ENCODE results near the gene VPS50. TPM values are rescaled to one million over a fixed set of nuclear protein-coding genes. Genes with fewer than 3 reads are reported as not detected.

The VPS50 gene
- total RNA-seq, 1 experiment from 2014 or later: 9.2 TPM

GRCh38 chr7:93316730-93317129 is 84.6 kb downstream of the VPS50 start:
- POLR2A ChIA-PET: no interaction called here
- TF ChIP-seq, protein P1, sequence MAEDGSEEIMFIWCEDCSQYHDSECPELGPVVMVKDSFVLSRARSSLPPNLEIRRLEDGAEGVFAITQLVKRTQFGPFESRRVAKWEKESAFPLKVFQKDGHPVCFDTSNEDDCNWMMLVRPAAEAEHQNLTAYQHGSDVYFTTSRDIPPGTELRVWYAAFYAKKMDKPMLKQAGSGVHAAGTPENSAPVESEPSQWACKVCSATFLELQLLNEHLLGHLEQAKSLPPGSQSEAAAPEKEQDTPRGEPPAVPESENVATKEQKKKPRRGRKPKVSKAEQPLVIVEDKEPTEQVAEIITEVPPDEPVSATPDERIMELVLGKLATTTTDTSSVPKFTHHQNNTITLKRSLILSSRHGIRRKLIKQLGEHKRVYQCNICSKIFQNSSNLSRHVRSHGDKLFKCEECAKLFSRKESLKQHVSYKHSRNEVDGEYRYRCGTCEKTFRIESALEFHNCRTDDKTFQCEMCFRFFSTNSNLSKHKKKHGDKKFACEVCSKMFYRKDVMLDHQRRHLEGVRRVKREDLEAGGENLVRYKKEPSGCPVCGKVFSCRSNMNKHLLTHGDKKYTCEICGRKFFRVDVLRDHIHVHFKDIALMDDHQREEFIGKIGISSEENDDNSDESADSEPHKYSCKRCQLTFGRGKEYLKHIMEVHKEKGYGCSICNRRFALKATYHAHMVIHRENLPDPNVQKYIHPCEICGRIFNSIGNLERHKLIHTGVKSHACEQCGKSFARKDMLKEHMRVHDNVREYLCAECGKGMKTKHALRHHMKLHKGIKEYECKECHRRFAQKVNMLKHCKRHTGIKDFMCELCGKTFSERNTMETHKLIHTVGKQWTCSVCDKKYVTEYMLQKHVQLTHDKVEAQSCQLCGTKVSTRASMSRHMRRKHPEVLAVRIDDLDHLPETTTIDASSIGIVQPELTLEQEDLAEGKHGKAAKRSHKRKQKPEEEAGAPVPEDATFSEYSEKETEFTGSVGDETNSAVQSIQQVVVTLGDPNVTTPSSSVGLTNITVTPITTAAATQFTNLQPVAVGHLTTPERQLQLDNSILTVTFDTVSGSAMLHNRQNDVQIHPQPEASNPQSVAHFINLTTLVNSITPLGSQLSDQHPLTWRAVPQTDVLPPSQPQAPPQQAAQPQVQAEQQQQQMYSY (CRISPR knock-in tag; IDR thresholded peaks at IDR 0.05): no peak
- TF ChIP-seq ZNF423 (CRISPR knock-in tag; IDR thresholded peaks at IDR 0.05) (no peak), E2F1 (CRISPR knock-in tag; IDR thresholded peaks at IDR 0.05) (no peak), ZNF317 (CRISPR knock-in tag; IDR thresholded peaks at IDR 0.05; ENCODE audit: borderline replicate concordance, low read depth) (no peak), ZNF671 (CRISPR knock-in tag; IDR thresholded peaks at IDR 0.05) (no peak), SMAD3 (CRISPR knock-in tag; IDR thresholded peaks at IDR 0.05; ENCODE audit: borderline replicate concordance) (no peak), ZSCAN18 (CRISPR knock-in tag; IDR thresholded peaks at IDR 0.05) (no peak), TEAD4 (CRISPR knock-in tag; IDR thresholded peaks at IDR 0.05) (no peak), JUN (CRISPR knock-in tag; IDR thresholded peaks at IDR 0.05) (no peak), SMAD4 (CRISPR knock-in tag; IDR thresholded peaks at IDR 0.05) (no peak), NR3C1 (CRISPR knock-in tag; conservative IDR thresholded peaks at IDR 0.05; ENCODE audit: low read depth) (no peak), IRF2 (CRISPR knock-in tag; IDR thresholded peaks at IDR 0.05; ENCODE audit: borderline replicate concordance, low read depth) (no peak)
- TF ChIP-seq, protein P2, sequence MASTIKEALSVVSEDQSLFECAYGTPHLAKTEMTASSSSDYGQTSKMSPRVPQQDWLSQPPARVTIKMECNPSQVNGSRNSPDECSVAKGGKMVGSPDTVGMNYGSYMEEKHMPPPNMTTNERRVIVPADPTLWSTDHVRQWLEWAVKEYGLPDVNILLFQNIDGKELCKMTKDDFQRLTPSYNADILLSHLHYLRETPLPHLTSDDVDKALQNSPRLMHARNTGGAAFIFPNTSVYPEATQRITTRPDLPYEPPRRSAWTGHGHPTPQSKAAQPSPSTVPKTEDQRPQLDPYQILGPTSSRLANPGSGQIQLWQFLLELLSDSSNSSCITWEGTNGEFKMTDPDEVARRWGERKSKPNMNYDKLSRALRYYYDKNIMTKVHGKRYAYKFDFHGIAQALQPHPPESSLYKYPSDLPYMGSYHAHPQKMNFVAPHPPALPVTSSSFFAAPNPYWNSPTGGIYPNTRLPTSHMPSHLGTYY (CRISPR knock-in tag; IDR thresholded peaks at IDR 0.05): no peak
- TF ChIP-seq, protein P3, sequence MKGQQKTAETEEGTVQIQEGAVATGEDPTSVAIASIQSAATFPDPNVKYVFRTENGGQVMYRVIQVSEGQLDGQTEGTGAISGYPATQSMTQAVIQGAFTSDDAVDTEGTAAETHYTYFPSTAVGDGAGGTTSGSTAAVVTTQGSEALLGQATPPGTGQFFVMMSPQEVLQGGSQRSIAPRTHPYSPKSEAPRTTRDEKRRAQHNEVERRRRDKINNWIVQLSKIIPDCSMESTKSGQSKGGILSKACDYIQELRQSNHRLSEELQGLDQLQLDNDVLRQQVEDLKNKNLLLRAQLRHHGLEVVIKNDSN (CRISPR knock-in tag; IDR thresholded peaks at IDR 0.05): no peak
- Mint-ChIP-seq H3K27me3 (ENCODE audit: low read depth) (no peaks in the 10 kb centered on the region), H3K27ac (no peak overlapping the region), H3K9me3 (no peaks in the 10 kb centered on the region), H3K4me3 (no peak overlapping the region), H3K4me1 (peaks cover 8% of the 10 kb centered on the region), H3K36me3 (no peaks in the 10 kb centered on the region)
- DNase-seq (ENCODE audit: low spot score): no peak
- no peak for ATAC-seq
- CTCF ChIA-PET: no interaction called here

GRCh38 chr7:93320887-93321286 is 88.7 kb downstream of the VPS50 start:
- H3K4me1 Mint-ChIP-seq: no peaks in the 10 kb centered on the region
- H3K4me3 Mint-ChIP-seq: no peak overlapping the region
- no peak overlapping the region for H3K27ac Mint-ChIP-seq
- CTCF ChIA-PET: no interaction called here
- H3K27me3 Mint-ChIP-seq (ENCODE audit: low read depth): no peaks in the 10 kb centered on the region
- H3K9me3 Mint-ChIP-seq: no peaks in the 10 kb centered on the region
- POLR2A ChIA-PET: no interaction called here
- ATAC-seq (no peak), DNase-seq (ENCODE audit: low spot score) (no peak)
- peaks cover 4% of the 10 kb centered on the region; the same call in 1 of the 2 replicates for H3K36me3 Mint-ChIP-seq
- TF ChIP-seq, protein P4, sequence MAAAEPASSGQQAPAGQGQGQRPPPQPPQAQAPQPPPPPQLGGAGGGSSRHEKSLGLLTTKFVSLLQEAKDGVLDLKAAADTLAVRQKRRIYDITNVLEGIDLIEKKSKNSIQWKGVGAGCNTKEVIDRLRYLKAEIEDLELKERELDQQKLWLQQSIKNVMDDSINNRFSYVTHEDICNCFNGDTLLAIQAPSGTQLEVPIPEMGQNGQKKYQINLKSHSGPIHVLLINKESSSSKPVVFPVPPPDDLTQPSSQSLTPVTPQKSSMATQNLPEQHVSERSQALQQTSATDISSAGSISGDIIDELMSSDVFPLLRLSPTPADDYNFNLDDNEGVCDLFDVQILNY (CRISPR knock-in tag; IDR thresholded peaks at IDR 0.05): no peak
- TF ChIP-seq NFATC4 (CRISPR knock-in tag; IDR thresholded peaks at IDR 0.05) (no peak), GABPB1 (CRISPR knock-in tag; IDR thresholded peaks at IDR 0.05) (no peak), GTF2I (CRISPR knock-in tag; conservative IDR thresholded peaks at IDR 0.05) (no peak), ZNF138 (CRISPR knock-in tag; conservative IDR thresholded peaks at IDR 0.05) (no peak), ATF1 (CRISPR knock-in tag; IDR thresholded peaks at IDR 0.05) (no peak), RORB (CRISPR knock-in tag; IDR thresholded peaks at IDR 0.05) (no peak), ATF3 (CRISPR knock-in tag; conservative IDR thresholded peaks at IDR 0.05) (no peak), ZNF263 (CRISPR knock-in tag; IDR thresholded peaks at IDR 0.05; ENCODE audit: low read depth) (no peak)
- TF ChIP-seq, protein P5, sequence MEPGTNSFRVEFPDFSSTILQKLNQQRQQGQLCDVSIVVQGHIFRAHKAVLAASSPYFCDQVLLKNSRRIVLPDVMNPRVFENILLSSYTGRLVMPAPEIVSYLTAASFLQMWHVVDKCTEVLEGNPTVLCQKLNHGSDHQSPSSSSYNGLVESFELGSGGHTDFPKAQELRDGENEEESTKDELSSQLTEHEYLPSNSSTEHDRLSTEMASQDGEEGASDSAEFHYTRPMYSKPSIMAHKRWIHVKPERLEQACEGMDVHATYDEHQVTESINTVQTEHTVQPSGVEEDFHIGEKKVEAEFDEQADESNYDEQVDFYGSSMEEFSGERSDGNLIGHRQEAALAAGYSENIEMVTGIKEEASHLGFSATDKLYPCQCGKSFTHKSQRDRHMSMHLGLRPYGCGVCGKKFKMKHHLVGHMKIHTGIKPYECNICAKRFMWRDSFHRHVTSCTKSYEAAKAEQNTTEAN (CRISPR knock-in tag; IDR thresholded peaks at IDR 0.05): no peak
